ENCODE data around the gene RASGEF1C.
"Not testable (repeated sequence)": the region's sequence is repeated elsewhere in the genome, so short reads cannot be mapped to it uniquely, and the experiment has no call there.

Gene RASGEF1C

GRCh38 chr5:180136630-180137381 is 72.2 kb downstream of the RASGEF1C start:
- no peak for DNase-seq (ENCODE audit: low read depth in 1 of 2, low spot score in 1 of 2)

- DNase-seq (ENCODE audit: low read depth in 1 of 2, low spot score in 1 of 2), result no peak
These were observed 72.9 kb downstream of the RASGEF1C start for GRCh38 chr5:180135967-180136629.

DNA sequence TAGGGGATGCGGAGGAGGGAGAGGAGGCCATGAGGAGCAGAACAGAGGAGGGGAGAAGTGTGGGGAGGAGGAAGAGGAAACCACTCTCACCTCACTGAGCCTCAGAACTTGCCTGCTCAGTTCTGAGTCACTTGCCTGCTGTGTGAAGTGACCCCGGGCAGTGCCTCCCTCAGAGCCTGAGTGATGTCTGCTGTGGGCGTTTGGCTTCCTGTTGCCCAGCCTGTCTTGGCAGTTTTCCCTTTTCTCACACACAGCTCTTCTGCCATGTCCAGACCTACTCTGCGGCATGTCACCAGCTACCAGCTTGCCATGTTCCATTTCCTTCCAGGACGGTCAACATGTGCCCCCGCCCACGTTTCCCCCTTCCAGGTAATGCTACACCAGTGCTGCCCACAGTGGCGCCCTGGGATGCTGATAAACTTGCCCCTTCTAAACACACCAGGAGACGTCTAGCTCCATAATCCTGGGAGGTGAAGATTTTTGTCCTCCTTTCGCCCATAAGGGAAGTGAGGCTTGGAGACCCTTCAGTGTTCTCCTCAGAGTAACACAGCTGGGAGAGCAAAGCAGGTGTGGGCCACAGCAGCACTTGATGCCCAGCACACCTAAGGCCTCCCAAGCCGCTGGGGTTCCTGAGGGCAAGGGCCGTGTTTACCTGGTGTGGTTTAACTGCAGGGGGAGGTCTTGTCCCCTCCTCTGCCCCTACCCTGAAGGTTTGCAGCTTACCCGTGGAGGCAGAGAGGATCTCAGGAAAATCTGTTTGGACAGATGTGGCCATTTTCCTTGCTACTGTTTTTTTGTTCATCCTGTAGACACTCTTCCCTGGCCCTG is 73.7 kb downstream of the RASGEF1C start:
- DNase-seq (ENCODE audit: low read depth in 1 of 2, low spot score in 1 of 2), result no peak

DNA sequence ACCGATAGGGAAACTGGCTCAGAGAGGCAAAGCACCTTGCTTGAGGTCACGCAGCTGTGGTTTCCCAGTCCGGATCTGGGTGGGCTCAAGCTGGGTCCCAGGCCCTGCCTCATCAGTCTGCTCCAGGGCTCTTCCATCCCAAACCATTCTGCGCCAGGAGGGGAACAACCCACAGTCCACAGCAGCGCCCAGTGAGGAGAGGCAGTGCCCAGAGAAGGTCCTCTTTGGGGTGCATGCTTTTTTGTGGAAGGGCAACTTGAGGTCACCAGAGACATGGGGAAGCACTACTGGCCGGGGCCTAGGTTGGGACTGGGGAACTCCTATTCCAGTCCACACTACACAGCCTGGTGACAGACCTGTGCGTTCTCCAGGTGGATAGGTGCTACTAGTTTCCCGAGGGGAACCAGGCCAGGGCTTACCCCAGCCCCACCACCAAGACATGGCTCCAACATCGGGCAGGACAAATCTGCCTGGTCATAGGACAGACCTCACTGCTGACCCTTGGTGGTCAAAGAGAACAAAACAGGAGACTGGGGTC is 75.0 kb downstream of the RASGEF1C start:
- no peak for DNase-seq (ENCODE audit: low read depth in 1 of 2, low spot score in 1 of 2)

GRCh38 chr5:180133551-180133950 is 75.5 kb downstream of the RASGEF1C start:
- DNase-seq (ENCODE audit: low read depth in 1 of 2, low spot score in 1 of 2), result no peak

DNA sequence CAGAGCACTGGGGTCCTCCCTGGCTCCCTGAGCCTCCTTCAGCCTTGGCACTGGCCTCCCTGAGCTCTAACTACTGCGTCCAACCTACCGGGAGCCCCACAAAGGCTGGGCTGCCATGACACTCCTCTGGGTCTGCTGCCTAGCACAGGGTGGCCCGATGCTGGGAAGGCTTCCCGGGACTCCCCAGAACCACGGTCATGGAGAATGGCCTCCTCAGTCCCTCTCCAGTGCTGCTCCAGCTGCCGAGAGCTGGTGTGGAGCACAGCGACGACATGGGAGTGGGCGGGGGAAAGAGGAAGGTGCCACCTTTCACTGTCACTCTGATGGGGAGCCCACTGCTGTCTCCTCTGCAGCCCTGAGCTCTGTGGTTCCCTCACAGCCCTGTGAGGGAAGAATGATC is 76.0 kb downstream of the RASGEF1C start:
- DNase-seq (ENCODE audit: low read depth in 1 of 2, low spot score in 1 of 2), result no peak

- no peak for DNase-seq (ENCODE audit: low read depth in 1 of 2, low spot score in 1 of 2)
These were observed 77.9 kb downstream of the RASGEF1C start for GRCh38 chr5:180130876-180131740.

DNA sequence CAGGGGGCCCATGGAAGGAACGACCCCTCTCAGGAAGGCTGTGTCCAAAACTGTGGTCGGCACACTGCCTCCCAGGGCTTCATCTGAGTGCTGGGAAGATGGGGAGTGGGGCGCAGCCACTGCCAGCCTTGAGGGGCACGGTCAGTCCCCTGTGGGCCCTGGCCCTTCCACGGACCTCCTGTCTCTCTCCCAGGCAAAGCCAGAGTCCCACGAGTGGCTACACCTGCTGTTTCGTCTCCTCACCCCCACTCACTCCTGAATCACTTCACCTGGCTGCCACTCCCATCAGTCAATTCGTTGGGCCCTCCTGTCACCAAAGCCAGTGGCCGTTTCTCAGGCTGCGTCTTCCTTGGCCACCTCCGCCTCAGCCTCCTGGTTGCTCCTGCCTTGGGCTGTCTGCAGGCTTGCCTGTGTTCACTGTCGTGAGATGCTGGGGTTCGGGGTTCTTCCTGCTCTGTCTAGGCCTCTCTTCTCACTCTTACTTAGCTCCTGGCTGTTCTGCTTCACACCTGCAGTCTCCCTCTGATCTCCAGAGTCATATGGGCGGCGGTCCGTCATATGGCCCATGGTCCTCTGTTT is 78.6 kb downstream of the RASGEF1C start:
- DNase-seq (ENCODE audit: low read depth in 1 of 2, low spot score in 1 of 2), result no peak

DNA sequence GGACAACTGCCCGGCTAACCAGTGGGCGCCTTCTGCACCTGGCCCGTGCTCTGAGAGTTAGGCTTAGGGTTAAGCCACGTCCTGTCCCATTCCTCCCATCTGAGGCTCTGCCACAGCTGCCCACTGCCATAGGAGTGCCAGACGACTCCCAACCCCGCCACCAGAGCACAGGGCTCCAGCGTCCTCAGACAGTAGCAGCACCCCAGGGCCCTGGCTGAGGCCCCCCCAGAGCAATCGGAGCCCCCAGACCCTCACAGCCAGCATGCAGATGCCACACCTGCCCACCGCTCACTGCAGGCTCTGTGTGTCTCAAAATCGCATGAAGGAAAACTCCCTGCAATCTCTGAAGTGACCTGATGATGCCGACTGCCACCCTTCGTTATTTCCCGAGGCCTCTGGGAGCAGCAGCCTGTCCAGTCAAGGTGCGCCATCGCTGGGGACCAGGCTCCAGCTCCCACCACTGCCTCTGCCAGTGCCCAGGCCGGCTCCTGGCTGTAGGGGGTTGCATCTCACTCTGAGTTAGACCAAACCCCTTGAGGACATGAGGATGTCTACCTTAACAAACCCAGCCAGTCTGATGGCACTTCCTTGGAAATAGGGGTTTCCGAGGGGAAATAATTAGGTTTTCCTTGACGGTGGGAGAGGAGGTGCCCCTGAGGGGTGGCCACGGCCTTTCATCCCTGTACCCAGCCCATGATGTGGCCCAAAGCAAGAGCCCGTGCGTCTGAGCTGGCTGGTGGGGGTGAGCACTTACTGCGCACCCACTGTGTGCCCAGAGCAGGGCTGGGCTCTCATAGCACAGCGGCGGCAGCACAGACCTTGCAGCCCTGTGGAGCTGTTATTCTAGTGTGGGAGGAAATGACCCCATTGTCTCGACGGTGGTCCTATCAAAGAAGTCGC is 79.5 kb downstream of the RASGEF1C start:
- DNase-seq (ENCODE audit: low read depth in 1 of 2, low spot score in 1 of 2), result no peak

- no peak for DNase-seq (ENCODE audit: low read depth in 1 of 2, low spot score in 1 of 2)
These were observed 80.2 kb downstream of the RASGEF1C start for GRCh38 chr5:180128671-180129261.

GRCh38 chr5:180127682-180128670 is 81.0 kb downstream of the RASGEF1C start:
- DNase-seq (ENCODE audit: low read depth in 1 of 2, low spot score in 1 of 2), result no peak

- DNase-seq (ENCODE audit: low read depth in 1 of 2, low spot score in 1 of 2), result no peak
These were observed 82.0 kb downstream of the RASGEF1C start for GRCh38 chr5:180126716-180127681.

DNA sequence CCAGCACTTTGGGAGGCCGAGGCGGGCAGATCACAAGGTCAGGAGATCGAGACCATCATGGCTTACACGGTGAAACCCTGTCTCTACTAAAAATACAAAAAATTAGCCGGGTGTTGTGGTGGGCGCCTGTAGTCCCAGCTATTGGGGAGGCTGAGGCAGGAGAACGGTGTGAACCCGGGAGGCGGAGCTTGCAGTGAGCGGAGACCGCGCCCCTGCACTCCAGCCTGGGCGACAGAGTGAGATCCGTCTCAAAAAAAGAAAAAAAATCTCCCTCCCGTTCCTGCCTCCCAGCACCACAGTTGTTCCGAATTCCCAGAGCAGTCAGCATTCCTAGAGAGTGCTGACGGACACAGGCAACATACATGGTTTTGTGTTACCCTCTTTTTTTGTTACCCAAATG is 82.9 kb downstream of the RASGEF1C start:
- not testable (repeated sequence) for DNase-seq (ENCODE audit: low read depth in 1 of 2, low spot score in 1 of 2)

- DNase-seq (ENCODE audit: low read depth in 1 of 2, low spot score in 1 of 2), result not testable (repeated sequence)
These were observed 84.3 kb downstream of the RASGEF1C start for GRCh38 chr5:180124662-180125061.

DNA sequence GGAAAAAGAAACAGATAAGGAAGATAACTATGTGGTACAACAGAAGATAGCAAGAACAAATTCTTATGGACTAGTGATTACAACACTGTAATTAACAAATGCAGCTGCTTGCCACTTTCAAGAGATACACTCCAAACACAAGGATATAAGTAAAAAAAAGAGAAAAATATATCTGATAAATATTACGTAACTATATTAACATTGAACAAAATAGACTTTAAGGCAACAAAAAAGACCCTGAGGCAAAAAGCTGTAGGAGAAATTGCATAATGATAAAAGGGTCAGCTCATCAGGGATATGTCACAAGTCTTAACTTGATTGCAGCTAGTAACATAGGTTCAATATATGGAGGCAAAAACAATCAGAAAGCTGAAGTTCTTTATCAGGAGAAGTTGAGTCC is 86.1 kb downstream of the RASGEF1C start:
- DNase-seq (ENCODE audit: low read depth in 1 of 2, low spot score in 1 of 2), result no peak

DNA sequence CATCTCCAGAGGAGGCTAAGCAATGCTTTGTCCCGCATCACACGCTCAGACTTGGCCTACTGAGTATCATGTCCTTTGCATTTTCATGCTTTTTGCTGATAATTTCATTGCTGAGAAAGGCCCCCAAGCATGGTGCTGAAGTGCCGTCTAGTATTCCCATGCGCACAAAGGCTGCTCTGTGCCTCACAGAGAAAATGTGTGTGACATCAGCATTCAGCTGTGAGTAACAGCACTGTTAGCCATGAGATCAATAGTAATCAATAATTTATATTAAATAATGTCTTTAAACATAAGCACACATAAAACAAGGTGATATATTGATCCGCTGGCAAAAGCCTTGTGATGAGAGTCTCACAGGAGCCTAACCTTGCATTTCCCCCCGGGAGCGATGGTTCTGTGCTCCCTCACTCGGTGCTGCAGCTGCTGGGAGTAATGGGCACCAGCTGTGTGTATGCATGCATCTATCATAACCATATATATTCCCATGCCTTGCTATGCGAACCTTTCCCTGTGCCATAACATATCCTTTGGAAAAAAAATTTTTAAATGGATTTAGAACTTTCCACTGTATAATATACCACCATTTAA is 87.1 kb downstream of the RASGEF1C start:
- DNase-seq (ENCODE audit: low read depth in 1 of 2, low spot score in 1 of 2), result no peak
